Right lung (tissue), 5 donors: Measurements from ENCODE around the gene OR52E5. TPM values are rescaled to one million over a fixed set of nuclear protein-coding genes. Genes with fewer than 3 reads are reported as not detected.
A peak's percentile ranks its signal among the peaks of the same experiment; 100 is the strongest.

Source experiments
- DNase-seq, 2 donors: peaks; one replicate each; pipeline ENCODE4 v3.0.0-alpha.2; 2013
- polyA plus RNA-seq, 5 donors: library from polyadenylated mRNA; unstranded; fragments of 120-200 nt; gene quantifications; one replicate each; pipeline versions ENCODE4 v1.2.1 to v1.2.3, GENCODE V29; 2013; ENCODE audit warnings: inconsistent platforms in 1 of 5, low replicate concordance in 1 of 5; ENCODE audit not compliant: insufficient read length in 5 of 5, insufficient read depth in 1 of 5

The OR52E5 gene
- polyA plus RNA-seq, 5 donors: not detected

- no peak for DNase-seq
These were observed 40.1 kb downstream of the OR52E5 start for GRCh38 chr11:5933116-5933515.

GRCh38 chr11:5937868-5938602, 45.0 kb downstream of the OR52E5 start:
- no peak for DNase-seq

- peak; percentile 6 to 14 for DNase-seq
These were observed 45.6 kb downstream of the OR52E5 start for GRCh38 chr11:5938603-5938965.

- no peak for DNase-seq
These were observed 47.7 kb downstream of the OR52E5 start for GRCh38 chr11:5940748-5941147.

- DNase-seq: no peak
These were observed 48.9 kb downstream of the OR52E5 start, which contains the start of gene OR56A3 for GRCh38 chr11:5941951-5942350. Gene OR56A3 (plus strand): TSS chr11:5942251. CDS start chr11:5947347, 5,096 bp downstream.

Other genes with a start within 250 kb of the OR52E5 start
- gene TRIM5, start 208.1 kb upstream of the OR52E5 start, polyA plus RNA-seq: 10 to 100 TPM; 45.7 to 67.7 (median 62.4) TPM
- gene TRIM22, start 203.4 kb upstream of the OR52E5 start, polyA plus RNA-seq: 10 to 100 TPM; 19.7 to 38.0 (median 26.7) TPM
- gene OR56B1, start 156.8 kb upstream of the OR52E5 start, polyA plus RNA-seq: under 1 TPM in 1 of 5 donors, not detected in 4; 0.12 TPM
- under 1 TPM in 1 of 5 donors, not detected in 4; 0.19 TPM for gene OR52N4, start 139.0 kb upstream of the OR52E5 start, polyA plus RNA-seq
- not detected for gene OR52N5, start 109.9 kb upstream of the OR52E5 start, polyA plus RNA-seq
- gene OR52N1, start 101.9 kb upstream of the OR52E5 start, polyA plus RNA-seq: not detected
- gene OR52N2, start 84.3 kb upstream of the OR52E5 start, polyA plus RNA-seq: under 1 TPM in 1 of 5 donors, not detected in 4; 0.15 TPM
- gene OR52E6, start 51.3 kb upstream of the OR52E5 start, polyA plus RNA-seq: not detected
- gene OR52E8, start 35.5 kb upstream of the OR52E5 start, polyA plus RNA-seq: not detected
- not detected for gene OR52E4, start 12.6 kb upstream of the OR52E5 start, polyA plus RNA-seq
- not detected for gene OR56A3, start 49.0 kb downstream of the OR52E5 start, polyA plus RNA-seq
- not detected for gene OR56A5, start 75.3 kb downstream of the OR52E5 start, polyA plus RNA-seq
- gene OR52L1, start 93.8 kb downstream of the OR52E5 start, polyA plus RNA-seq: not detected
- gene OR56A4, start 113.7 kb downstream of the OR52E5 start, polyA plus RNA-seq: under 1 TPM in 4 of 5 donors, not detected in 1; 0.04 to 0.13 (median 0.05) TPM
- gene OR56A1, start 137.6 kb downstream of the OR52E5 start, polyA plus RNA-seq: not detected
- under 1 TPM in 2 of 5 donors, not detected in 3; 0.13 to 0.29 TPM for gene OR56B4, start 214.5 kb downstream of the OR52E5 start, polyA plus RNA-seq